Inflammatory macrophage treated with lipopolysaccharide for 4 hours (primary cell): ENCODE measurements around the gene APBA2.
"Not testable (repeated sequence)": the region's sequence is repeated elsewhere in the genome, so short reads cannot be mapped to it uniquely, and the experiment has no call there.

Source experiments
- DNase-seq: peaks from one replicate; pipeline ENCODE4 v3.0.0-alpha.2; 2020

Gene APBA2

GRCh38 chr15:29014493-29014892 is 128.7 kb downstream of the APBA2 start:
- DNase-seq = no peak

- no peak for DNase-seq
Measured at GRCh38 chr15:29016518-29016917, 130.7 kb downstream of the APBA2 start.

GRCh38 chr15:29018120-29018805 is 132.5 kb downstream of the APBA2 start:
- DNase-seq = no peak

GRCh38 chr15:29018995-29019976 is 133.5 kb downstream of the APBA2 start:
- no peak for DNase-seq

- DNase-seq = no peak
Measured at GRCh38 chr15:29021857-29022256, 136.1 kb downstream of the APBA2 start.

- DNase-seq = no peak
Measured at GRCh38 chr15:29024662-29025061, 138.9 kb downstream of the APBA2 start.

GRCh38 chr15:29025411-29025810 is 139.6 kb downstream of the APBA2 start:
- not testable (repeated sequence) for DNase-seq

GRCh38 chr15:29028158-29028557 is 142.4 kb downstream of the APBA2 start:
- DNase-seq = not testable (repeated sequence)

- no peak for DNase-seq
Measured at GRCh38 chr15:29029651-29030195, 143.9 kb downstream of the APBA2 start.

GRCh38 chr15:29031502-29032228 is 145.9 kb downstream of the APBA2 start:
- no peak for DNase-seq

- no peak for DNase-seq
Measured at GRCh38 chr15:29032229-29032625, 146.5 kb downstream of the APBA2 start.

GRCh38 chr15:29032751-29033150 is 147.0 kb downstream of the APBA2 start:
- DNase-seq = no peak

- no peak for DNase-seq
Measured at GRCh38 chr15:29034151-29034550, 148.4 kb downstream of the APBA2 start.

- no peak for DNase-seq
Measured at GRCh38 chr15:29034593-29035335, 149.0 kb downstream of the APBA2 start.

- DNase-seq = no peak
Measured at GRCh38 chr15:29035336-29036285, 149.8 kb downstream of the APBA2 start.

- no peak for DNase-seq
Measured at GRCh38 chr15:29037997-29038705, 152.4 kb downstream of the APBA2 start.

- no peak for DNase-seq
Measured at GRCh38 chr15:29039466-29040369, 153.9 kb downstream of the APBA2 start.

- no peak for DNase-seq
Measured at GRCh38 chr15:29040370-29040751, 154.6 kb downstream of the APBA2 start.
